Lung (tissue), 12 donors: ENCODE data around the gene ZCCHC8. TPM values are rescaled to one million over a fixed set of nuclear protein-coding genes. Genes with fewer than 3 reads are reported as not detected.
"Not testable (repeated sequence)": the region's sequence is repeated elsewhere in the genome, so short reads cannot be mapped to it uniquely, and the experiment has no call there.

Experiments
- ATAC-seq: fragments of 200-7000 bp; cut with Tn5 transposase; one replicate; pipeline ENCODE4 v1.9.1; 2020; ENCODE audit warnings: moderate number of reproducible peaks; ENCODE audit not compliant: insufficient read depth, low FRiP score
- DNase-seq, 3 donors: peaks; one replicate each; pipeline ENCODE4 v3.0.0-alpha.2; 2013 to 2017
- H3K27ac ChIP-seq, 2 donors: one replicate each; pipeline ENCODE4 v1.5.1; 2013; ENCODE audit warnings: mild to moderate bottlenecking in 2 of 2, moderate library complexity in 2 of 2, control low read depth in 1 of 2, inconsistent platforms in 1 of 2, low read depth in 1 of 2, low read length in 1 of 2
- H3K27me3 ChIP-seq, 3 donors: one replicate each; pipeline ENCODE4 v1.5.1; 2013; ENCODE audit warnings: low read length in 2 of 3; ENCODE audit not compliant: control insufficient read depth in 3 of 3, insufficient read depth in 3 of 3
- H3K36me3 ChIP-seq, 4 donors: one replicate each; pipeline ENCODE4 v1.5.1; 2013; ENCODE audit warnings: low read length in 4 of 4, mild to moderate bottlenecking in 1 of 4, moderate library complexity in 1 of 4; ENCODE audit not compliant: control insufficient read depth in 4 of 4, insufficient read depth in 4 of 4
- H3K4me1 ChIP-seq, 5 donors: one replicate each; pipeline ENCODE4 v1.5.1; 2013; ENCODE audit warnings: low read length in 5 of 5, mild to moderate bottlenecking in 2 of 5, moderate library complexity in 1 of 5; ENCODE audit not compliant: control insufficient read depth in 5 of 5, insufficient read depth in 5 of 5
- H3K4me3 ChIP-seq: one replicate; pipeline ENCODE4 v1.5.1; 2013; ENCODE audit warnings: mild to moderate bottlenecking, control low read depth, moderate library complexity
- H3K9ac ChIP-seq, 2 donors: one replicate each; pipeline ENCODE4 v1.5.1; 2013; ENCODE audit warnings: low read length in 2 of 2, control low read depth in 1 of 2; ENCODE audit not compliant: insufficient read depth in 1 of 2
- H3K9me3 ChIP-seq, 4 donors: one replicate each; pipeline ENCODE4 v1.5.1; 2013; ENCODE audit warnings: low read length in 3 of 4, mild to moderate bottlenecking in 1 of 4, moderate library complexity in 1 of 4; ENCODE audit not compliant: control insufficient read depth in 4 of 4, insufficient read depth in 3 of 4
- CTCF ChIP-seq: IDR thresholded peaks from 2 replicates; pipeline ENCODE4 v1.5.1; 2012; ENCODE audit warnings: mild to moderate bottlenecking; ENCODE audit errors: control extremely low read depth, extremely low read depth
- WGBS, 2 donors: extraction: QIAGEN DNeasy Blood & Tissue Kit; methylation state at CpG; one replicate each; pipeline ENCODE4 v1.1.7; 2013; 5-methylcytosine and 5-hydroxymethylcytosine counted together
- polyA plus RNA-seq, 2 donors: library from polyadenylated mRNA; stranded (reverse); fragments of 200-250 nt; gene quantifications; one replicate each; pipeline ENCODE4 v1.2.1, GENCODE V29; 2013
- total RNA-seq, 2 donors: library from RNA; depleted of rRNA in 1 of 2; stranded (reverse); fragments of >200 nt in 1 of 2; gene quantifications; one replicate each; pipeline ENCODE4 v1.2.1, GENCODE V29; 2014 to 2021
- donor health status: control.
- donor health status: control.
- donor health status: Bipolar disorder and iron deficiency.
- donor health status: healthy.
- donor health status: DM: yes; HTN: yes; CAD: no.

The ZCCHC8 gene
- total and polyA plus RNA-seq, 4 donors: 12.8 to 48.1 (median 21.8) TPM

- no peaks in the 10 kb centered on the region for H3K9me3 ChIP-seq
- ATAC-seq (no peak), DNase-seq (no peak)
- no peak for TF ChIP-seq CTCF
- no peak overlapping the region for H3K27ac ChIP-seq
- H3K36me3 ChIP-seq: peaks cover 0 to 3% (median 0%) of the 10 kb centered on the region in 4 donors
- no peak overlapping the region for H3K4me3 ChIP-seq
- no peaks in the 10 kb centered on the region for H3K27me3 ChIP-seq
- H3K9ac ChIP-seq: no peak overlapping the region
- 66 to 81% methylated on average over 4 of the region's 4 CpGs for WGBS, 2 donors
- H3K4me1 ChIP-seq: no peaks in the 10 kb centered on the region
Observed at GRCh38 chr12:122467983-122468382, 32.7 kb downstream of the ZCCHC8 start.

- not testable (repeated sequence) for H3K9me3 ChIP-seq, H3K27me3 ChIP-seq, H3K36me3 ChIP-seq, H3K4me1 ChIP-seq, H3K4me3 ChIP-seq, H3K9ac ChIP-seq
- peak overlapping the region in 1 of 2 donors; percentile 51 for H3K27ac ChIP-seq
- WGBS, 2 donors: 68 to 71% methylated on average over 17 of the region's 17 CpGs
- DNase-seq: peak in 2 of 3 donors; percentile 3 to 20
- ATAC-seq: peak; percentile 72
Observed at GRCh38 chr12:122464317-122465042, 36.3 kb downstream of the ZCCHC8 start.

- no peak for TF ChIP-seq CTCF
- H3K4me1 ChIP-seq: no peaks in the 10 kb centered on the region
- no peak overlapping the region for H3K4me3 ChIP-seq
- H3K9me3 ChIP-seq: no peaks in the 10 kb centered on the region
- ATAC-seq (no peak), DNase-seq (no peak)
- H3K27me3 ChIP-seq: no peaks in the 10 kb centered on the region
- no peak overlapping the region for H3K9ac ChIP-seq
- 83 to 89% methylated on average over 2 of the region's 2 CpGs for WGBS, 2 donors
- no peaks in the 10 kb centered on the region for H3K36me3 ChIP-seq
- H3K27ac ChIP-seq: no peak overlapping the region
Observed at GRCh38 chr12:122460641-122461040, 40.1 kb downstream of the ZCCHC8 start.

- H3K9me3 ChIP-seq: no peaks in the 10 kb centered on the region
- TF ChIP-seq CTCF: no peak
- 93 to 95% methylated on average over 7 of the region's 7 CpGs for WGBS, 2 donors
- H3K9ac ChIP-seq: no peak overlapping the region
- H3K36me3 ChIP-seq: no peaks in the 10 kb centered on the region
- DNase-seq: no peak
- no peak for ATAC-seq
- no peaks in the 10 kb centered on the region for H3K4me1 ChIP-seq
- H3K27me3 ChIP-seq: no peaks in the 10 kb centered on the region
- H3K27ac ChIP-seq: no peak overlapping the region
- no peak overlapping the region for H3K4me3 ChIP-seq
Observed at GRCh38 chr12:122460061-122460460, 40.7 kb downstream of the ZCCHC8 start.
